ENCODE measurements around the gene MT1A. TPM values are rescaled to one million over a fixed set of nuclear protein-coding genes. Genes with fewer than 3 reads are reported as not detected.

The MT1A gene
- total and polyA plus RNA-seq, 10 of the 15 experiments (the other 5 are each of a cell fraction or from before 2014, with no cell fraction given) = not detected

DNA sequence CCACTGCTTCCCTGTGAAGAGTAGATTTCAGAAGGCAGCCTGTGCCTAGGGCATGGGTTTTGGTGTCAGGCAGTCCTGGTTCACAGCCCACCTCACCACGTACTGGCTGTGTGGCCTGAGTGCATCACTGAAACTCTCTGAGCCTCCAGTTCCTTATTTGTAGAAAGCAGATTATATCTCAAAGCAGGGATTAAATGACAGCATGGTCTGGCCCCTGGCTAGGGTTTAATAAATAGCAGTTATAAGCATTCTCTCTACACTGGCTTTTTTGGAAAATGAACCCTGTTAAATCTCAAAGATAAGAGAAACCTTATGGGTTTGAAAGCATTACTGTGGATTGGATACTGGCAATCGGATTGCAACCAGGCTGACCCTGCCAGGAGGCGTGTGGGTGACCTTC, 8.9 kb upstream of the MT1A start:
- FAIRE-seq = no peak
- no peak overlapping the region for H3K9ac ChIP-seq (ENCODE audit: control insufficient read depth, insufficient read depth, low read length)
- peak; percentile 45 for ATAC-seq
- no peak overlapping the region for H3K27ac ChIP-seq (ENCODE audit: control insufficient read depth, insufficient read depth)
- H3K27me3 ChIP-seq (replicated peaks in 1 of 2; ENCODE audit: control insufficient read depth in 2 of 2, insufficient read depth in 2 of 2, low read length in 1 of 2) = peaks cover 2 to 18% of the 10 kb centered on the region in 2 experiments
- H3K4me2 ChIP-seq (ENCODE audit: control insufficient read depth, insufficient read depth) = no peak overlapping the region
- SMC1A ChIA-PET (ENCODE audit: uncharacterized antibody, unreplicated experiment) = interaction anchor here (1.1 to 2.4 kb wide), 3 partner anchors 18 to 72 kb away, joined by 3 to 27 read pairs (median 6); no protein-coding TSS in a partner anchor
- intact Hi-C loops (cut with micrococcal nuclease; ENCODE audit: unreplicated experiment) (no loop called here), in situ Hi-C loops (cut with MboI) (no loop called here)
- no peak overlapping the region for H3K4me3 ChIP-seq
- no peaks in the 10 kb centered on the region for H4K20me1 ChIP-seq (ENCODE audit: control insufficient read depth, insufficient read depth)
- CTCF ChIA-PET = interaction anchor here (0.9 to 3.1 kb wide), 6 partner anchors 20 to 115 kb away, joined by 3 to 14 read pairs (median 4); no protein-coding TSS in a partner anchor
- no peaks in the 10 kb centered on the region for H3K9me3 ChIP-seq (replicated peaks; ENCODE audit: control insufficient read depth, insufficient read depth, low read length)
- POLR2A ChIA-PET = interaction anchor here (1.1 to 1.9 kb wide), 2 partner anchors 17 to 21 kb away, joined by 5 to 6 read pairs; partner anchors contain the start of gene MT2A
- DNase-seq (ENCODE audit: low read depth, low spot score) = no peak
- 64% methylated on average over 3 of the region's 3 CpGs for WGBS (ENCODE audit: insufficient coverage, insufficient replicate concordance, low lambda C conversion rate, missing lambda C conversion rate)
- peaks cover 17% of the 10 kb centered on the region for H3K4me1 ChIP-seq (ENCODE audit: control insufficient read depth, insufficient read depth, low read length)
- no TSS peak for BruUV-seq (replicated peaks)
- no peaks in the 10 kb centered on the region for H3K36me3 ChIP-seq (ENCODE audit: control insufficient read depth in 2 of 2, insufficient read depth in 2 of 2, low read length in 1 of 2)
- RAD21 ChIA-PET (ENCODE audit: unreplicated experiment) = interaction anchor here (1.1 to 2.9 kb wide), 3 partner anchors 19 to 72 kb away, joined by 3 to 23 read pairs (median 11); partner anchors contain the start of gene MT2A
- no peak overlapping the region for H2AFZ ChIP-seq (ENCODE audit: control insufficient read depth, low read depth, low read length)
- no peaks in the 10 kb centered on the region for H3K79me2 ChIP-seq (ENCODE audit: control insufficient read depth, insufficient read depth, low read length)
- TF ChIP-seq SPI1 (IDR thresholded peaks at IDR 0.05; ENCODE audit: borderline replicate concordance, insufficient read depth, low read depth, low read length) (peak; percentile 59; the same call in 1 of the 2 replicates), BCLAF1 (IDR thresholded peaks at IDR 0.05) (no peak)

Data from GM12878 (cell line).